Uterus (tissue), 2 donors: ENCODE measurements around the gene SP6.

Experiments
- CTCF ChIP-seq, 4 experiments: fragments of 200-600 bp in 2 of 4; fragments of 450-650 bp in 2 of 4; sonication (generic) in 2 of 4; IDR thresholded peaks; one replicate each; pipeline ENCODE4 v1.5.1; 2016 to 2019; ENCODE audit warnings: antibody characterized with exemption in 4 of 4, mild to moderate bottlenecking in 2 of 4, moderate library complexity in 1 of 4
- POLR2A ChIP-seq, 2 donors: fragments of 450-650 bp; IDR thresholded peaks; one replicate each; pipeline ENCODE4 v1.6.1; 2016; ENCODE audit warnings: antibody characterized with exemption in 2 of 2, mild to moderate bottlenecking in 1 of 2, moderate library complexity in 1 of 2

- TF ChIP-seq CTCF (IDR thresholded peaks at IDR 0.05): no peak
- TF ChIP-seq POLR2A (IDR thresholded peaks at IDR 0.05): no peak
Observed at GRCh38 chr17:47803201-47803600, 47.8 kb downstream of the SP6 start.
